ENCODE data around the gene IPO13. TPM values are rescaled to one million over a fixed set of nuclear protein-coding genes. Genes with fewer than 3 reads are reported as not detected.
A peak's percentile ranks its signal among the peaks of the same experiment; 100 is the strongest.

The IPO13 gene, protein sequence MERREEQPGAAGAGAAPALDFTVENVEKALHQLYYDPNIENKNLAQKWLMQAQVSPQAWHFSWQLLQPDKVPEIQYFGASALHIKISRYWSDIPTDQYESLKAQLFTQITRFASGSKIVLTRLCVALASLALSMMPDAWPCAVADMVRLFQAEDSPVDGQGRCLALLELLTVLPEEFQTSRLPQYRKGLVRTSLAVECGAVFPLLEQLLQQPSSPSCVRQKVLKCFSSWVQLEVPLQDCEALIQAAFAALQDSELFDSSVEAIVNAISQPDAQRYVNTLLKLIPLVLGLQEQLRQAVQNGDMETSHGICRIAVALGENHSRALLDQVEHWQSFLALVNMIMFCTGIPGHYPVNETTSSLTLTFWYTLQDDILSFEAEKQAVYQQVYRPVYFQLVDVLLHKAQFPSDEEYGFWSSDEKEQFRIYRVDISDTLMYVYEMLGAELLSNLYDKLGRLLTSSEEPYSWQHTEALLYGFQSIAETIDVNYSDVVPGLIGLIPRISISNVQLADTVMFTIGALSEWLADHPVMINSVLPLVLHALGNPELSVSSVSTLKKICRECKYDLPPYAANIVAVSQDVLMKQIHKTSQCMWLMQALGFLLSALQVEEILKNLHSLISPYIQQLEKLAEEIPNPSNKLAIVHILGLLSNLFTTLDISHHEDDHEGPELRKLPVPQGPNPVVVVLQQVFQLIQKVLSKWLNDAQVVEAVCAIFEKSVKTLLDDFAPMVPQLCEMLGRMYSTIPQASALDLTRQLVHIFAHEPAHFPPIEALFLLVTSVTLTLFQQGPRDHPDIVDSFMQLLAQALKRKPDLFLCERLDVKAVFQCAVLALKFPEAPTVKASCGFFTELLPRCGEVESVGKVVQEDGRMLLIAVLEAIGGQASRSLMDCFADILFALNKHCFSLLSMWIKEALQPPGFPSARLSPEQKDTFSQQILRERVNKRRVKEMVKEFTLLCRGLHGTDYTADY
- 10 to 100 TPM; 25.3 to 29.4 TPM for total RNA-seq

DNA sequence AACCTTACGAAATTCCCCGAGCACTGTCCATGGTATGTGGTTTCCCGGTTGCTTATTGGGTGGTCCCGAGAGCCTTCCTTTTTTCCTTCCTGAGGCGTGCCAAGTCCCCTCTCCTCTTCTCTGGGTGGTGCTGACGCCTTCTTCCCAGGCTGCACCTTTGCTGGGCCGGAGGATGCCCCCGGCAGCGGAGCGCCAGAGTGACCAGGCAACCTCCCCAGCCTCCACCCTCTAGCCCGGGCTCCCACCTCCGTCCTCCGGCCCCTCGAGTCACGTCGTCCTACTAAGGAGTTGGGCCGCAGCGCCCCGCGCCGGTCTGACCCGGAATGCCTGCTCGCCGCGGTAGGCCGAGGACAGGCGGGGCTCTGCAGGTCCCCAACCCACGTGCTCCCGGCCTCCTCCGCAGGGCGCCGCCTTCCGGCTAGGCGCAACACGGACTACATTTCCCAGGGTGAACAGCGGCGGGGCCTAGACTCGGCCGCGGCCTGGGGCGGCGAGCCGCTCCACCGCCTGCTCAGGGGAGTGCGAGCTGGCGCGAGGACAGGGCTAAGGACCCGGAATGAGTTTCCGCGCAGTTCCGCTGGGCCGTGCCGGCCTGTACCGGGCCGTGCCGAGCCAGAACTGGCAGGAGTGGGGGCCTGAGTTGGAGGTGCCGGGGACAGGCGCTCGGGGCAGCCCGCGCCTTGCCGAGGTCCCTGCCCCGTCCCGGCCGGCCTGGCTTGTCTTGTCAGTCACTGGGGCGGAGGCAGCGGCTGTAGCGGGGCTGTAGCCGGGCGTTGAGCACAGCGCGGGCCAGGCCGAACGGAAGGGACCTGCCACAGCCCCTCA lies at the start of gene IPO13:
Gene IPO13 (plus strand): TSS at position 715 of the 825 bp plus-strand sequence. CDS start 651 bp downstream, outside the sequence.
- ATAC-seq (peak; percentile 97), DNase-seq (peak; percentile 97)
- Mint-ChIP-seq H3K9me3 (ENCODE audit: low read depth) (no peaks in the 10 kb centered on the region), H3K36me3 (peaks cover 10% of the 10 kb centered on the region), H3K27ac (peak within 1 kb of the TSS; percentile 91), H3K4me3 (peak within 1 kb of the TSS; percentile 92), H3K27me3 (no peaks in the 10 kb centered on the region), H3K4me1 (peaks cover 35% of the 10 kb centered on the region)
- CTCF ChIA-PET = interaction anchor here (0.6 to 9.4 kb wide), 18 partner anchors 9 to 426 kb away, joined by 3 to 123 read pairs (median 5); partner anchors contain the start of genes ARTN, DPH2 and KDM4A

- Mint-ChIP-seq H3K27ac (no peak overlapping the region), H3K36me3 (peaks cover 2% of the 10 kb centered on the region), H3K9me3 (ENCODE audit: low read depth) (no peaks in the 10 kb centered on the region), H3K27me3 (no peaks in the 10 kb centered on the region), H3K4me3 (no peak overlapping the region), H3K4me1 (peaks cover 3% of the 10 kb centered on the region)
- CTCF ChIA-PET = no interaction called here
- no peak for ATAC-seq
- no peak for DNase-seq
Observed at GRCh38 chr1:43898981-43899380, 47.8 kb upstream of the IPO13 start.

DNA sequence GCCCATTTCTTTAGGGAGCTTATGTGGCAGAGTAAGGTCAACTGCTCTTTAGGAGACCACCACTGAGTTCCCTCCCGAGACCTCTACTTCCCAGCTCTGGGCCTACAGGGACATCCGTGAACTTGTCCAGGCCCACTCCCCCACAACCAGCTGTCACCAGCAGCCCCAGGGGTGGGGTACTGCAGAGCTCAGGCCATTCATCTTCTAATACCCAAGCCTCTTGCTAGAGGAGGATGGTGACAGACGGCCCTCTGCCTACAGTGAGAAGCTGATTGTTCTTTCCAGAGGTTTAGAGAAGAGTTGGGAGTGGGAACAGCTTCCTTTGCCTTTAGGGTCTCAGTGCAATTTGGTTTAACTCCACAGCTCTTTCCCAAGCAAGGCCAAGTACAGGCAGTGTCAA lies 46.4 kb upstream of the IPO13 start:
- Mint-ChIP-seq H3K9me3 (ENCODE audit: low read depth) (no peaks in the 10 kb centered on the region), H3K27me3 (no peaks in the 10 kb centered on the region), H3K4me3 (no peak overlapping the region), H3K36me3 (no peaks in the 10 kb centered on the region), H3K27ac (no peak overlapping the region), H3K4me1 (peaks cover 3% of the 10 kb centered on the region)
- no peak for ATAC-seq
- no peak for DNase-seq
- CTCF ChIA-PET = interaction anchor here (0.9 kb wide), 1 partner anchor 15 kb away, joined by 3 read pairs; no protein-coding TSS in a partner anchor

DNA sequence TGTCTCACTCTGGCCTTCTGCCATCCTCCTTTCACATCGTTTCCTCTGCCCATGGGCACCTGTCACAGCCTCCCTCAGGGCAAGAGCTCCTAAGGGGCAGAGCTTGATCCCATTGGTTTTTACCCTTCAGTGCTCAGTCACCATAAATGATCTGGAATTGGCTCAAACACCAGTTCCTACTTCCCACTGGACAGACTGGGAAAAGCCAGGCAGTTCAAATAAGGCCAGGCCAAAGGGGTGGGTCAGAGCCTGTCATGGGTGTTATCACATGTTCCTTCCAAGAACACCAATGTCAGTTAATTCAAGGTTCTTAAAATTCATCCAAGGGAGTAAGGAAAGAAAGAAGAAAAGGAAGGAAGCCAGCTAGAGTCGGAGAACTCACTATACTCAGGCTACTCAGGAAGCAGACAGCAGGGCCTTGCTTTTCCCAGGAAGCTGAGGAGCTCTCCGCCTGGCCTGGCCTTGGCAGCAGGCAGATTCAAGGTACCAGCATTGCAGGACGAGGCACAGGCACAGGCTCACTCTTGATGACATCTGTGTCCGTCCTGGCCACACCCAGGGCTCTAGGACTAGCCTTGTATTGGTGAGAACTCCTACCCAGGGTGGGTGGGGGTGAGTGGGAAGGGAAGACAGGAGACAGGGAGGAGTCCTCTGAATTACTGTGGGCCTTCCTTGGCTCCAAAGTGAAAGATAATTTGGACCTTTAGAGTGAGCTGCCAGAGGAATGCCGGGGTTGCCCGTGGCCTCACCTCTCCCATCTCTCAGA lies 45.4 kb upstream of the IPO13 start:
- Mint-ChIP-seq H3K4me3 (no peak overlapping the region), H3K27ac (no peak overlapping the region), H3K27me3 (no peaks in the 10 kb centered on the region), H3K4me1 (peaks cover 3% of the 10 kb centered on the region), H3K9me3 (ENCODE audit: low read depth) (no peaks in the 10 kb centered on the region), H3K36me3 (no peaks in the 10 kb centered on the region)
- ATAC-seq (no peak), DNase-seq (no peak)
- CTCF ChIA-PET = interaction anchor here (0.9 to 2.2 kb wide), 2 partner anchors 33 to 138 kb away, joined by 3 to 6 read pairs; no protein-coding TSS in a partner anchor

DNA sequence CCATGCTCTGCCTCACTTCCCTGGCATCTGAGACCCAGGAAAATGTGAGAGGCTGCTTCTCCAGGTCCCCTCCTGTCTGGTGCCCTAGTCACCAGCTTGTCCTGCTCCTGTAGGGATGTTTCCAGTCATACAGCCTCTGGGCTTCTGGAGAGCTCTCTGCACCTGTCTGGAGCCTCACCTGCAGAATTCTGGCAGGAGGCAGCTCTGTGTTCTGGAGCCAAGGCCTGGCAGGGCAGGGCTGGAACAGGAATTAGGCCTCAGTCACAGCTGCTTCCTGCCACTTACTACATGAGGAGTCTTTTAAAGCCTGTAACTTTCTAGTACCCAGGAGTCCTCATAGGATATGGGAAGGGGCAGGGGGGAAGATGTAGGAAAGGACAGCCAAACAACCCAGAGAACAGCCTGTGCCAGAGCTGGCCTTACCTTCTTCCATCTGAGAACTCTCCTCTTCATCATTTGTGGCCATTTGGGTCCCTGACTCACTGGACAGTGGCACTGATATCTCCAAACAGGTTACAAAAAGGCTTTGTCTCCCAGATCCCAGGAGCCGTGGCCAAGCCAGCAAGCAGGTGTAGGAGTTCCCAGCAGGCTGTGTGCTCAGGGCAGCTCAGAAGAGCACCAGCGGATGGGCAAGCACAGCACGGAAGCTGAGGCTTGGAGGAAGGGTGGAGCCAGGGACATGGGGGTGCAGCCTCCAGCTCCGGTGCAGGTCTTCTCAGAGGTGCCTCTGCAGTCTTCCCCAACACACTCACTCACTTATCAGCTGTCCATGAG lies 44.5 kb upstream of the IPO13 start:
- Mint-ChIP-seq H3K4me1 (peaks cover 3% of the 10 kb centered on the region), H3K9me3 (ENCODE audit: low read depth) (no peaks in the 10 kb centered on the region), H3K4me3 (no peak overlapping the region), H3K36me3 (no peaks in the 10 kb centered on the region), H3K27me3 (no peaks in the 10 kb centered on the region), H3K27ac (peak overlapping the region; percentile 33)
- ATAC-seq (no peak), DNase-seq (no peak)
- CTCF ChIA-PET = interaction anchor here (0.9 to 2.2 kb wide), 2 partner anchors 33 to 139 kb away, joined by 3 to 6 read pairs; no protein-coding TSS in a partner anchor

- ATAC-seq (no peak), DNase-seq (no peak)
- Mint-ChIP-seq H3K4me3 (no peak overlapping the region), H3K27ac (no peak overlapping the region), H3K27me3 (no peaks in the 10 kb centered on the region), H3K4me1 (no peaks in the 10 kb centered on the region), H3K36me3 (no peaks in the 10 kb centered on the region), H3K9me3 (ENCODE audit: low read depth) (no peaks in the 10 kb centered on the region)
- CTCF ChIA-PET = no interaction called here
Observed at GRCh38 chr1:43904660-43905551, 41.8 kb upstream of the IPO13 start.

GRCh38 chr1:43908226-43908625 lies 38.5 kb upstream of the IPO13 start:
- CTCF ChIA-PET = interaction anchor here (0.6 kb wide), 1 partner anchor 15 kb away, joined by 3 read pairs; no protein-coding TSS in a partner anchor
- ATAC-seq (no peak), DNase-seq (no peak)
- Mint-ChIP-seq H3K27me3 (no peaks in the 10 kb centered on the region), H3K4me1 (no peaks in the 10 kb centered on the region), H3K4me3 (no peak overlapping the region), H3K9me3 (ENCODE audit: low read depth) (no peaks in the 10 kb centered on the region), H3K36me3 (no peaks in the 10 kb centered on the region), H3K27ac (no peak overlapping the region)

DNA sequence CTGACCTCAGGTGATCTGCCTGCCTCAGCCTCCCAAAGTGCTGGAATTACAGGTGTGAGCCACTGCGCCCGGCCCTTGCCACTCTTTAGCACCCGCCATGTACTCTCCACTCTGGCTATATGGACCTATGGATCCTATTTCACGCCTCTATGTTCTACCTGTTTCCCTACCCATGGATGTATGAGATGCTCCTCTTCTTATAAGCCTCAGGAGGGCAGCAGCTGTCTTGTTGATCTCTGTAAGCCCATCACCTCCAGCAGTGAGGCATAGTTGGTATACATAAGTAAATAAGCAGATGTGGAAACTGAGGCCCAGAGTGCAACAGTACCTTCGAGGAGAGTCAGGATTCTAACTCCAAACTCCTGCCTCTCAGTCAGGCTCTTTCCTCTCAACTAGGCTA lies 37.9 kb upstream of the IPO13 start:
- no peak overlapping the region for H3K4me3 Mint-ChIP-seq
- no peaks in the 10 kb centered on the region for H3K9me3 Mint-ChIP-seq (ENCODE audit: low read depth)
- H3K27ac Mint-ChIP-seq = no peak overlapping the region
- ATAC-seq (no peak), DNase-seq (no peak)
- H3K27me3 Mint-ChIP-seq = no peaks in the 10 kb centered on the region
- no peaks in the 10 kb centered on the region for H3K4me1 Mint-ChIP-seq
- no peaks in the 10 kb centered on the region for H3K36me3 Mint-ChIP-seq
- CTCF ChIA-PET = interaction anchor here (0.6 kb wide), 1 partner anchor 14 kb away, joined by 3 read pairs; no protein-coding TSS in a partner anchor

- CTCF ChIA-PET = no interaction called here
- DNase-seq (no peak), ATAC-seq (no peak)
- Mint-ChIP-seq H3K4me1 (no peaks in the 10 kb centered on the region), H3K27ac (no peak overlapping the region), H3K4me3 (no peak overlapping the region), H3K9me3 (ENCODE audit: low read depth) (no peaks in the 10 kb centered on the region), H3K36me3 (no peaks in the 10 kb centered on the region), H3K27me3 (no peaks in the 10 kb centered on the region)
Observed at GRCh38 chr1:43910343-43910742, 36.4 kb upstream of the IPO13 start.

DNA sequence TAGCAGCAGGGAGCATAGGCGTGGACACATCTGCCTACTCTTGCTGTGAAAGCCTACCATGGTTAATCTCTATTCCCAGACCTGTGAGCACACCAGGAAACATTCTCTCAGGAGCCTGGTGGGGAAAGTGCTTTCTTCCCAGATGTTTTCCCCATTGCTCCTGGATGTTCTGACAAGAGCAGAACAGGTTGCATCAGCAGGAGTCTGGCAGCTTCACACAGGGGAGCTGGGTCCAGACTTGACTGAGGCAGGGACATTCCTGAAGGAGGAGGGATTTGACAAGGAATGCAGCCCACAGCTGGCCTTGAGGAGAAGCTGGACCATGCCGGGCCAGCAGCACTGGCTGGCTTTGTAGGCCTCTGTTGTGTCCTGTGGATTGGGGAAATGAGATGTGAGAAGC lies 34.1 kb upstream of the IPO13 start:
- ATAC-seq = no peak
- CTCF ChIA-PET = interaction anchor here (1.3 kb wide), 1 partner anchor 124 kb away, joined by 3 read pairs; no protein-coding TSS in a partner anchor
- H3K27me3 Mint-ChIP-seq = no peaks in the 10 kb centered on the region
- no peak overlapping the region for H3K4me3 Mint-ChIP-seq
- no peaks in the 10 kb centered on the region for H3K36me3 Mint-ChIP-seq
- H3K4me1 Mint-ChIP-seq = no peaks in the 10 kb centered on the region
- no peaks in the 10 kb centered on the region for H3K9me3 Mint-ChIP-seq (ENCODE audit: low read depth)
- H3K27ac Mint-ChIP-seq = no peak overlapping the region
- no peak for DNase-seq

GRCh38 chr1:43913051-43913501 lies 33.7 kb upstream of the IPO13 start:
- Mint-ChIP-seq H3K27me3 (no peaks in the 10 kb centered on the region), H3K27ac (no peak overlapping the region), H3K36me3 (no peaks in the 10 kb centered on the region), H3K4me1 (no peaks in the 10 kb centered on the region), H3K9me3 (ENCODE audit: low read depth) (no peaks in the 10 kb centered on the region), H3K4me3 (no peak overlapping the region)
- no peak for DNase-seq
- CTCF ChIA-PET = no interaction called here
- no peak for ATAC-seq
